Activated CD4-positive, alpha-beta T cell treated with anti-CD3 and anti-CD28 coated beads, Interleukin-2, Interleukin-4, amounts not matched to agents 100 ng/mL and 50 ng/mL, durations not matched to agents 16 hours and 8 hours (primary cell): Measurements from ENCODE around the gene ACAN.
A peak's percentile ranks its signal among the peaks of the same experiment; 100 is the strongest.

Source experiments
- DNase-seq: peaks from one replicate; pipeline ENCODE4 v3.0.0-alpha.2; 2020; ENCODE audit warnings: low spot score

The ACAN gene

DNA sequence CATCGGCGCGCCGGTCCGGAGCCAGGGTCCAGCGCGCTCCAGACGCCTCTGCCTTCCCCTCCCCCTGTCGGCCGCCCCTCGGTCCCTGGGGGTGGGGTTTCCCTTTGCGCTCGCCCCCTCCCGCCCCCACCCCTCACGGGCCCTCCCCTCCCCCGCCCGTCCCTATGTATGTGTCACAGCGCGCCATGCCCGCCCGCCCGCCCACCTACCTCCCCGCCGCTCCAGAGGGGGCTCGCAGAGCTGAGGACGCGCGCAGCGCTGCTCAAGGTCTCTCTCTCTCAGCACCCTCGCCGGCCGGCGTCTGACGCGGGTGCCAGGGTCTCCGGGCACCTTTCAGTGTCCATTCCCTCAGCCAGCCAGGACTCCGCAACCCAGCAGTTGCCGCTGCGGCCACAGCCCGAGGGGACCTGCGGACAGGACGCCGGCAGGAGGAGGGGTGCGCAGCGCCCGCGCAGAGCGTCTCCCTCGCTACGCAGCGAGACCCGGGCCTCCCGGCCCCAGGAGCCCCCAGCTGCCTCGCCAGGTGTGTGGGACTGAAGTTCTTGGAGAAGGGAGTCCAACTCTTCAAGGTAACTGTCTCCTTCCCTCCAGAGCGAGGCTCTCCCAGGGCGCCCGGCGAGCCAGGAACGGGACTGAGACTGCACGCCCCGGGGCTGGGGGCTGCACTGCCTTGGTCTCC lies at the start of gene ACAN:
ACAN (plus strand) TSS at position 196 of the 679 bp plus-strand sequence. CDS start 32,771 bp downstream, outside the sequence.
- no peak for DNase-seq

DNA sequence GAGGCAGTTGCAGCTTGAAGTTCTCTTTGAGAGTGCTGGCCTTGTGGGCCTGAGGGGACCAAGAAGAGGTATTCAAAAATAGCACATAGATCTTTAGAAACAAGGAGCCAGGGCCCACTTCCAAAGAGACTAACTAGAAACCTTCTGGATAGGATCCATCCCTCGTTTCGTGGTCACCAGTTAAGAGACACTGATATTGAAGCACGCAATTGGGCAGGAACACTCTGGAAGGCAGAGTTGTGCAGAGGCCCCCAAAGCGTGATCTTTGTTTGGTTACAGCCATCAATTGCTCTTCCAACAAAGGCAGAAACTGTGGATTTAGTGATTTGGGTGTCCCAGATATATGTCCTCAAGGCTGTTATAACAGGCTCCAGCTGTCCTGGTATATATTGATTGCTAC lies 46.7 kb upstream of the ACAN start:
- no peak for DNase-seq

DNA sequence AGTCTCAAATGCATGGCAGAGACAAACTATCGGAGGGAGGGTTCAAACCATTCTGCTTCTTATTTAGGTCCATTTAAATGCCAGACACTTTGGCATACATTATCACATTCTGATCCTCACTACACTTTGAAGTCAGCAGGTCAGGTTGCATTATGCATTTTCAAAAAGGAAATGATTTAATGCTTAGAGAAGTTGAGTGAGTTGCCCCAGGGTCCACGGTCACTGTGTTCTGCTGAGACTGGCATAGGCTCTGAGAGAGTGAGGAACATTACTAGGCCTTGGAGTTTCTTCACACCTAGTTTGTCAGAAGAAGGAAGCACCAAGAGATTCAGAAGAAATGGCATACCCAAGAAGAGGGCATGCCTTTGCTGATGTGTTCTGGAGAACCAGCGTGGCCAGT lies 46.3 kb upstream of the ACAN start:
- DNase-seq: no peak

DNA sequence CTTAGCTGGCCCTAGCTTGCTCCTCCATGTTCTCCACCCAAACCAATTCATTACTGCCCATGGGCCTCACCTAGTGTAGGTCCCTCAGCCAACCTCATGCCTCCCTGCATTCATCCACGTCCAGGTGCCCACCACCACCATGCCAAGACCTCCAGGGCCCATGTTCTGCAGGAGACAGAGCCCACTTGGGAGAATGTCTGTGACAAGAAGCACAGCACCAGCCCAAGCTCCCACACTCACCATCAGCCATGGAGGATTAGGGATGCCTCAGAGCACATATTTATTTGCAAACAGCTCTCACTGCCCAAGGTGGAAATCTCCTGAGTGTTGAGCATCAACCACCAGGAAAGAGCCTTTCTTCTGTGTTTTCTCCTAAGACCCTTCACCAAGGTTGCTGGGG lies 43.4 kb upstream of the ACAN start:
- no peak for DNase-seq

DNA sequence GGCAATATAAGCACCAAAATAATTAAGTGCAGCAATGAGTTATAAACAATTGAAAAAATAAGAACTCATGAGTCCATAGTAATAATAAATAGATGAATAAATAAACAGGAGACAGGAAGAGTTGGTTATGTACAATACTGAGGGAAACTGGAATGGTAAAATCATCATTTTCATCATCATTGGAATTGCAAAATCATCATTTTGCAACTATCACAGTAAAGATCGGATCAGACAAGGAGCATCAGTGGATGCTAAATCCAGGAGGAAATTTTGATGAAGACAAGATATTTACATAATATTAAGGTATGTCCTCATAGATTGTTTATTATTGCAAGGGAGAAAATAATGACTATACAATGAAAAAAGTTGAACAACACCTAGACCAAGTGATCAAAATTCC lies 38.8 kb upstream of the ACAN start:
- DNase-seq: no peak

DNA sequence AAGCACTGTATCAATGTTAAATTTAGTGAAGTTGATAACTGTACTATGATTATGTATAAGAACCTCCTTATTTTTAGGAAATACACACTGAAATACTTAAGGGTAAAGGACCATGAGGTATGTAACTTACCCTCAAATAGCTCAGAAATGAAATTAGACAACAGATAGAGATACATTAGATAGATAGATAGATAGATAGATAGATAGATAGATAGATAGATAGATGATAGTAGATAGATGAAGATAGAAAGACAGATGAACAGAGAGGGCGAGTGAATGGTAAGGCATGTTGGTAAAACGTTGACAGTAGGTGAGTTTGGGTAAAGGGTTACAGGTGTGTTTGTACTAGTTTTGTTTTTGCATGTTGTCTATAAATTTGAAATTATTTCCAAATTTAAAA lies 38.0 kb upstream of the ACAN start:
- no peak for DNase-seq

DNA sequence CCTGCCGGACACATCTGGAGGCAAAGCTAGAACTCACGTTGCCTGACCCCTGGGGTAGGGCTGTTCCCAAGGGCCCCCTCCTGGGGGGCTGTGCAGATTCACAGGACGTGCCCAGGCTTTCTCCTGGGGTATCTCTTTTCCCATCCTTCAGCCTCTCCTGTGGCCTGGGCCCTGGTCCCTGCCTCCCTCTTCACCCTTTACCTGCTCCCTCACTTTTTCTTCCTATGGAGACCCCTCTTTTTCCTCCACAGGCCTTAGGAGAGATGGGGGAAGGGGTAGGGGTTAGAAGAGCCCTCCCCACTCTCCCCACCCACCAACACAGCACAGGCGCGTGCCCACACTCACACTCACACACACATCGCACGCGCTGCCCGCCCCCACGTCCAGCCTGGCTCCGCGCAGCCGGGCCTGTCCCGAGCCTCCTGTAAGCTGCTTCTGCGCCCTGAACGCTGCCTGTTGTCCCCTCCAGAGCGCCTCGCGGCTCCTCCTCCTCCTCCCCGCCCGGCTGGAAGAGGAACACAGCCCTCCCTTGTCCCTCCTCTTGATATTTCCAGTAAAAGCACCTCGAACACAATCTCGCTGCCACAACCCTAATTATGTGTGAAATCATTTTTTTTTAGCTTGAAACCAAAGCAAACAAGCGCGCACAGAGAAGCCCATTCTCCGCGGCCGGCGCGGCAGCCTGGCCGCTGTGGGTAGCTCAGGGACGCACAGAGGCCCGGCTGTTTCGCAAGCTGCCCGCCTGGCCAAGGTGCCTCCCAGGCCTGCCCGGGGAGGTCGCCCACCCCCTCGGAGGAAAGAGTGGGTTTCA lies 33.9 kb upstream of the ACAN start:
- DNase-seq: no peak

DNA sequence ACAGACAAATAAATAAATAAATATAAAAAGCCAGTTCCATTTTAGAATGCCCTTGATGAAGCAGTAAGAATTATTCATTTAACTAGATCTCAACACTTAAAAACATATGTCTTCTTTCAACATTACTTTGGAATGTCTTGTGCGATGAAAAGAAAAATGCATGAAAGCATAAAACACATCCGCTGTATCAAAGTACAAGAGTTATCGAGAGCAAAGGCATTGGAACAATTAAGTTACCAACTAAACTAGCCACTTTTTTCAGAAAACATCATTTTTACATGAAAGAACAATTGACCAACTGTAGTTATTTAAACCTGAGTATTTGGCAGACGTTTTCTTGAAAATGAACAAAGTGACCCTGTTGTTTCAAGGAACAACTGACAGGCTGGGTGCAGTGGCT lies 27.5 kb upstream of the ACAN start:
- no peak for DNase-seq

DNA sequence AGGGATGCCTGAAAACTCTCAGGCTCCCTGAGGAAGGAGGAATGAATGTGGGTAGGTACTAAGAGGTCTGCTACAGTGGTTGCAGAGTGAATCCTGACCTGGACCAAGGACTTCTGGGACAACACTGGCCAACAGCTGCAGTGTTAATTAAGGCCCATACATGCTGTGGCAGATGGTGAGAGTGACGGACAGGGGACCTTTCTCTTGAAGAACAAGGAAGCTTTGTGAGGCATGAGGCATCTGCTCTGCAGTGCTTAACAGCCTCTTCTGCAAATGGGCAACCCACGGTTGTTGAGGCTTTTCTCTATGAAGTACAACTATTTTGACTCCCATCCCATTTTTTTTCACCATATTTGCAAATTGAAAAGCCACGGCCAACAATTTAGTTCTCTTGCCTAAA lies 26.6 kb upstream of the ACAN start:
- no peak for DNase-seq

DNA sequence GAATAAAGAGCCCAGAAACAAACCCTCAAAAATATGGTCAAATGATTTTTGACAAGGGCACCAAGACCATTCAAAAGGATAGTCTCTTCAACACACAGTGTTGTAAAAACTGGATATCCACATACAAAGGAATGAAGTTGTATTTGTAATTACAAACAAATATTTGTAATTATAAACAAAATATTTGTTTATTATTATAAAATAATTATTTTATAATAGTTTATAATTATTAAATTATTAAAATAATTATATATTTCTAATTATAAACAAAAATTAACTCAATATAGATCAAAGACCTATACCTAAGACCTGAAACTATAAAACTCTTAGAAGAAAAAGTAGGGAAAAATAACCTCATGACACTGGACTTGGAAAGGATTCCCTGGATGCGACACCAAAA lies 23.3 kb upstream of the ACAN start:
- no peak for DNase-seq

DNA sequence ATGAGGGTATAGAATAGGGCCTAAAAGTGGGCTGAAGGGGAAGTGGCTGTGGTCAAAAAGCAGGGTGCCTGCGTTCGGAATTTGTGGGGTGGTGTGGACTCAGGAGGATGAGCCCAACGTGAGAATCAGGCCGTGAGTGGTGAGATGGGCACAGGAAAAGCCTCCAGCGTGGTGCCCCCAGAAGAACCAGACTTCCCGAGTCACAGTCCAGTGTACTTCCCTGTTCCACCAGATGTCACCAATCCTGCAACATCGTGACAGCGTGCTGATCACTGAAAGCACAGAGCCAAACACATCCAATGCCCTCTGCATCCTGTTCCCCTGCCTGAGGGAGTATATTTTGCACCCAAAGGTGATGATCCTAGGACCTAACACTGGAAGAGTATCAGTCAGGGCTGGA lies 20.8 kb upstream of the ACAN start:
- DNase-seq: no peak

DNA sequence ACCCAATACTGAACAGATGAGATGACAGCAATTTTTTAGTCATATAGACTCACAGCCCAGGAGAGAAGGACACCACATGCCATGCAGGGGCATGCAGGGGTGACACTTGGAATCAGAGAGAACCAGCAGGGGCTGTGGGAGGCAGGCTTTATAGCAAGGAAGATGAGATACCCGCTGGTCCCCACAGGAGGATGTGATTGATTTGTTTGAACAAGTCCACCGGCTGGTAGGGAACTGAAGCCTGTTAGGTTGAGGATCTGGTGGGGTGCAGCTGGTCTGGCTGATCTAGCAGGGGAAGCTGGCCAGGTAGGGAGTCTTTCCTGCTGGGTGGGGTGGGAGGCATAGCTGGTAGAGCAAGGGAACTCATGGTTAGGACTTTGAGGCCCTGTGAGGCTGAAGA lies 18.0 kb upstream of the ACAN start:
- no peak for DNase-seq

DNA sequence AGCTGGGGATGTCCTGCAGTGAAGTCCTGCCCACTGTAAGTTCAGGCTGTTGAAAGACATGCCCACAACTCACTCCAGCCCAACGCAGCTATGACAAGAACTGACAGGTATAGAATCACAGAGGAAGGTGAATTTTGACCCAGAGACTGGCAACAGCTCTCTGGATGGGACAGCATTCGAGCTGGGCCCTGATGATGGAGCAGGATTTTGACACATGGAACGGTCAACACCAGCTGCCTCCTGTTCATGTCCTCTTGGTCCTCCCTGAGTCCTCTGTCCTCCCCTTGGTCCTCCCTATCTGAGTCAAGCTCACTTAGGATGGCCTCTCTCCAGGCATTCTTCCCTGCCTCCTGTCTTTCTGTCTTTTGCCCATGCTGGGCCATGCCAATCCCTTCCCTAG lies 15.2 kb upstream of the ACAN start:
- DNase-seq: no peak

DNA sequence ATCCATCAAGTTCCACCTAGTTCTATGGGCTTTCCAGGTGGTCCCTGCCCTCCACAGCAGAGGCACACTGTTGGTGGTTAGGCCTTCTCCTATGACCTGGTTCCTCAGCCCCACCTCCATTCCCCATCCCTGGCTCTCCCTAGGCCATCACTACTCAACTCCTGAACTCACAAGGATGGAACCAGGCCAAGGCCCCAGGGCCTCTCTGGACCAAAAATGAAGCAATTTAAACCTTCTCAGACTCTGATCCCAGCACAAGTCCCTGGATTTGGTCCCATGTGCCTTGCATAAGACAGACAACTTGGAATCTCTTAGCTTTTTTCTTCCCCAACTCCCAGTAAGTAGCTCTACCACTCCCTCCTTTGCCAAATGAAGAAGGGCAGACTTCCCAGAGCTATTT lies 14.4 kb upstream of the ACAN start:
- no peak for DNase-seq

DNA sequence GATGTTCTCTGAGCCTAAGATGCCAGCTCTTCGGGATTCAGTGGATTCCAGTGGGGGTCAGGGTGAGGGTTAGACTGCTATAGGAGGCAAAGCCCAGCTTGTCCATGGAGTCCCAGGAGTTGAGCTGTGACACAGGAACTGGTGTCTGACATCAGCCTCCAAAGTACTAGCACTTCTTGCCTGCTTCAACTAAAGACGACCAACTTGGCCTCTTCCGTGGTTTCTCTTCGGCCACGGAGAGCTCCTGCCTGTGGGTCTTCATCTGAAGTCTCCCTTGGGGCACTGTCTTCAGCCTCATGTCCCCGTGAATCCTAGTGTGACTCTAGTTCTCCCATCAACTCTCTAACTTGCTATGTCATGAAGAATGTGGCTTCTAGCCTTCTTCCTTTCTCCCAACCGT lies 12.8 kb upstream of the ACAN start:
- DNase-seq: no peak

DNA sequence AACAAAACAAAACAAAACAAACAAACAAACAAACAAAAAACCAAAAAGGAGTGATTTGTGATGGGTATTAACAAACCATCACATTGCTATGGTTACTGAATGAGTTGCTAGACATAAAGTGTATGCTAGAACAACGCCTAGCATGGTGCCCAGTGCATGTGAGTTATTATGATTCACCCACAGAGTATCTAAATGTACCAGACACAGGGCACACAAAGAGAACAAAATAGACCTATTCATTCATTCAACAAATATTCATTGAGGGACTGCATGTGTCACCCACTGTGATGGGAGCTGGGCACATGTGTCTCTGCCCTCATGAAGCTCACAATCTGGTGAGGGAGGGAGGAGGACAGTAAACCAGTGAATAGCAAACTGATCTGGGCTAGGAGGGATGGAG lies 11.6 kb upstream of the ACAN start:
- no peak for DNase-seq

DNA sequence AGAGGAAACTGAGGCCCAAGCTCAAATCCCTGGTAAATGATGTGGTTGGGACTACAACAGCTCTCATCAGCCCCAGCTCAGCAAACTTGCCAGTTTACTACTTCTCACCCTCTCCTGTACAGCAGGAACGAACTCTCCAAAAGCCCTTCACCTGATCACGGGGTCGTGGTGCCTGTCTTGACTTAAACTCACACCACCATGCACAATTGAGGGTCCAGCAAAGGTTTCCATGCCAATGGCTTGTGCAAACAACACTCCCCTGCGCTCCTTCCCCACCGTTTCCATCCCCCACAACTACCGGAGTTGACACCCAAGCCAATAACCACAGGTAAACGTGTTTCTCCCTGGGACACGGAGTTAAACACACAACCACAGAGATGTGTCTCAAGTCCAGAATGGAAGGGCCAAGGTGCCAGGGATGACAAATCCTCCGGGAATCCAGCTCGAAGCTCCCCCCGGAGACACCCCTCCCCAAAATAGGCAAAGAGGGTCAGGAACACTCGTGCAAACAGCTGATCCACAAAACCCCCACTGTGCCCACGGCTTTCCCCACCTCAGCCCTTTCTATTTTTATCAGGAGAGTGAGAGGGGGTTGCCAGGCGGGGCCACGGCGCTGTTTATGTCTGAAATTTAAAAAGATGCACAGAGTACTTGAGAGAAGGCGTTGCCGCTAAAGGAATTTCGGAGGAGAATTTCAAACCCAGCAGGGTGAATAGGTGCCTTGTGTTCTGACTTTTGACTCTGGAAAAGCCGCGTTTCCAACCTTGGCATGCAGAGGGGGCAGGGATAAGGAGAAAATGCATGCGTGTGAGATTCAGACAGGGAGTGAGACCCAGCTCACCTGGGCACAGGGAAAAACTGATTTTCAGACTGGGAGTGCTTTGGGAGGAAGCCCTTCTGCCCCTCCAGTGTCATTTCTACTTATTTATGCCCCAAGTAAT lies 10.6 kb upstream of the ACAN start:
- DNase-seq: no peak

DNA sequence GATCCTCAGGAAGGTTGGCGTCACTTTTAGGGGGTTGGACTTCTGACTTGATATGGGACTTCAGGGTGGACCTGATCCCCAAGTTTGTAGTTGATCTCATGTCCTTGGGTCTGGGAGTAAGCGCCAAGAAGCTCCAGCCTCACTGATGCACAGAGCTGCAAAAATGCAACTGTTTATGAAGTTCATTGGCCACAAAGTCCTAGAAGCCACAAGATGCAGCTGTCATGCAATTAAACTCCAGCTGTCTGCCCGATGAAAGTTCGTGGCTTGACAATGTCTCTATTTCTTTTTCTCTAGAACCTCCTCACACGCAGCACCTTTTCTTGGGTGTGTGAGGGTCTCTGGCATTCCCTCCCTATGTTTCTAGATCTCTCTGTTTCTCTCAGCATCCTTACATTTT lies 9.2 kb upstream of the ACAN start:
- DNase-seq: no peak

DNA sequence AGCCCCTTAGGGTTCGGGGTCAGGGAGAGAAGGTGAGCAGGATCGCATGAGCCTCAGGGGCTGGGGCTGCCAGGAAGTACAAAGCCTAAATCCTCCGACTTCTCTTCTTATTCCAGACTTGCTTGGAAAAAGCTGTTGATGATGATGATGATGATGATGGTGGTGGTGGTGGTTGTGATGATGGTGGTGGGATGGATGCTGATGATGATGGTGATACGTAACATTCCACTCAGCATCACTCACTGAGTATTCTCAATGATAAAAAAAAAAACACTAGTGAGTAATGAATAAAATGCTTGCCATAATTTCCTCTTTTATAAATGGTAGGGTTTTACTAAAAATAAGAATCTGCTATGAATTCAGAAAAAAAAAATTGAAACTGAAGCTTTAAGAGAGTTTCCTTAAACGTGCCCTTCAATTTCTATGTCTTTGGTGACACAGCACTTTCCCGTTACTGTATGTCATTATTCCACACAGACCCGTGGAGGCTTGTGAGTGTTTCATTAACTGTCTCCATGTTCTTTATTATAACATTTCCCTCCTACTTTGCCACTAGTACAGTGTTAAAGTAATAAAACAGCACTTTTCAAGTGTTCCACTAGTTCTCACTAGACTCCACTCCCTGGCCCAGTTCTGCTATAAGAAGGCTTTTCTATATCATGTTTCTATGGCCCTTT lies 5.4 kb upstream of the ACAN start:
- DNase-seq: no peak

DNA sequence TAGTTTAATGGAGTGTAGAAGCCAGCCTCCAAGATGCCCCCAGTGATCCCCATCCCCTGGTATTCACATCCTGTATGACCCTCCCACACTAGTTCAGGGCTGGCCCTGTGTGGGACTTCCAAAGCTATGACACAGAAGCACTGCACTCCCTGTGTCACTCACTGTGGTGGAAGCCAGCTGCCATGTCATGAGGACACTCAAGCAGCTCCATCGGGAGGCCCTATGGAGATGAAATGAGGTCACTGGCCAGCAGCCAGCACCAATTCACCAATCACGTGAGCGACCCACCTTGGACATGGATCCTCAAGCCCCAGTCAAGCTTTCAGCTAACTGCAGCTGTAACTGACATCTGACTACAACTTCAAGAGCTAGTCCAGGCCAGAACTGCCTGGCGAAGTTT lies 3.9 kb upstream of the ACAN start:
- DNase-seq: no peak

DNA sequence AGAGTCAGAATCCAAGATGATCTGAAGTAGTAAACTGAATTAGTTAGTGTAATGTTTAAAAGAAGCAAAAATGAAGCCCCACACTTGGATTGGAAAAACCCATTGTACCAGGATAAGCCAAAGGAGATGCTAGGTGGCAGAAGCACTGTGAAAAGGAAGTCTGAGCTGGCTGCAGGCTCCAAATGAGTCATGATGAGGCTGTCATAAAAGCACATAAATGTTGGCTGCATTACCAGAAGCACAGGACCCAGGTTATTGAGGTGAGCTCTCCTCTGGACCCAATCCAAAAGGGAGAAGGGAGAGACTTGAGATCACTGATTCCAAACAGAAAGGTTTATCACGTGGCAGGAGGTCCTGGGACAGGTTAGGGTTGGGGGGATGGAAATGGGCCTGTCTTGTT lies 3.2 kb upstream of the ACAN start:
- DNase-seq: peak; percentile 9

DNA sequence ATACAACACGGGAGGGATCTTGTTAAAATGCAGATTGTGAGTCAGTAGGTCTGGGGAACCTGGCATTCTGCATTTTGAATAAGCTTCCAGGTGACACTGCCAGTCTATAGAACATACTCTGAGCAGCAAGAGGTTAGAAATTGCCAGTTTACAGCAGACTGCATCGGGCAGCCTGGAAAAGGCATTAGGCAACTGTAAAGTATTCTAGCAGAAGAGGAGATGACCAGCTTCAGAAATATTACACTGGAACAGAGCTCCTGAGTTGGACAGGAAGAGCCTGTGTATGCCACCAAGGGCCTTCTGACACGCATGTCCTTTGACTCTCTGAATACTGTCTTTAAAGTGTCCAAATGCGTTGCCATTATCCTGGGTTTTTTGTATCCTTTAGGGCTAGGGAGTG lies 2.5 kb upstream of the ACAN start:
- no peak for DNase-seq
